Testis (tissue), 3 donors: ENCODE measurements around the gene ANO10. TPM values are rescaled to one million over a fixed set of nuclear protein-coding genes. Genes with fewer than 3 reads are reported as not detected.

Source experiments
- DNase-seq: peaks from one replicate; pipeline ENCODE4 v3.0.0-alpha.2; 2019
- H3K27ac ChIP-seq, 2 donors: fragments of 200-600 bp; sonication (generic); one replicate each; pipeline ENCODE4 v1.5.1; 2019
- H3K27me3 ChIP-seq: fragments of 200-600 bp; sonication (generic); one replicate; pipeline ENCODE4 v1.5.1; 2019
- H3K36me3 ChIP-seq: fragments of 200-600 bp; sonication (generic); one replicate; pipeline ENCODE4 v1.5.1; 2017; ENCODE audit warnings: low read depth; ENCODE audit errors: missing control alignments
- H3K4me1 ChIP-seq: fragments of 200-600 bp; sonication (generic); one replicate; pipeline ENCODE4 v1.5.1; 2019
- H3K4me3 ChIP-seq, 2 donors: fragments of 200-600 bp; sonication (generic); one replicate each; pipeline ENCODE4 v1.5.1; 2017 to 2019
- H3K9me3 ChIP-seq: fragments of 200-600 bp; sonication (generic); one replicate; pipeline ENCODE4 v1.5.1; 2017
- CTCF ChIP-seq, 3 experiments: fragments of 450-650 bp in 2 of 3; fragments of 200-600 bp in 1 of 3; sonication (generic) in 1 of 3; IDR thresholded peaks; one replicate each; pipeline ENCODE4 v1.5.1; 2016 to 2019; ENCODE audit warnings: antibody characterized with exemption in 3 of 3, mild to moderate bottlenecking in 2 of 3, moderate library complexity in 1 of 3
- POLR2A ChIP-seq: fragments of 450-650 bp; IDR thresholded peaks from one replicate; pipeline ENCODE4 v1.6.1; 2017; ENCODE audit warnings: antibody characterized with exemption, mild to moderate bottlenecking, moderate library complexity
- WGBS, 2 donors: methylation state at CpG; one replicate each; pipeline ENCODE4 v1.1.5; 2018; 5-methylcytosine and 5-hydroxymethylcytosine counted together
- intact Hi-C: fragments of 100-400 bp; cut with DNase I; formaldehyde crosslinking; loops from one replicate; pipeline ENCODE4 v1.15.1; 2023; ENCODE audit warnings: low total_unique reads
- polyA plus RNA-seq: library from polyadenylated mRNA; stranded (reverse); fragments of 350-450 nt; fragmentation: Illumina TruSeq; extraction: RNeasy Lipid Tissue Mini Kit (QIAGEN cat#74804); gene quantifications from one replicate; pipeline ENCODE4 v1.2.3, GENCODE V29; 2014; ENCODE audit warnings: low read depth, low replicate concordance; ENCODE audit not compliant: insufficient read depth
- total RNA-seq, 2 donors: library from RNA; depleted of rRNA; stranded (reverse); fragments of >200 nt; gene quantifications; one replicate each; pipeline ENCODE4 v1.2.3, GENCODE V29; 2016

Gene ANO10
- total and polyA plus RNA-seq, 3 donors from 2014 or later = 19.9 to 26.3 (median 25.0) TPM

- Histone ChIP-seq H3K9me3 (no peaks in the 10 kb centered on the region), H3K27ac (no peak overlapping the region), H3K4me3 (no peak overlapping the region), H3K4me1 (peaks cover 8% of the 10 kb centered on the region), H3K27me3 (no peaks in the 10 kb centered on the region), H3K36me3 (no peaks in the 10 kb centered on the region)
- intact Hi-C loops = no loop called here
- TF ChIP-seq CTCF (IDR thresholded peaks at IDR 0.05) = no peak
- DNase-seq = no peak
- 85 to 87% methylated on average over 5 of the region's 5 CpGs for WGBS, 2 donors
Observed at GRCh38 chr3:43512754-43513404, 108.9 kb downstream of the ANO10 start.

- no peak overlapping the region for H3K4me3 ChIP-seq
- 66 to 68% methylated on average over 4 of the region's 4 CpGs for WGBS, 2 donors
- intact Hi-C loops = no loop called here
- no peaks in the 10 kb centered on the region for H3K27me3 ChIP-seq
- H3K4me1 ChIP-seq = no peaks in the 10 kb centered on the region
- H3K9me3 ChIP-seq = no peaks in the 10 kb centered on the region
- H3K27ac ChIP-seq = no peak overlapping the region
- no peak for DNase-seq
- H3K36me3 ChIP-seq = no peaks in the 10 kb centered on the region
- TF ChIP-seq CTCF (IDR thresholded peaks at IDR 0.05) (no peak), POLR2A (no peak)
Observed at GRCh38 chr3:43506644-43507043, 115.2 kb downstream of the ANO10 start.

GRCh38 chr3:43505351-43505750 lies 116.5 kb downstream of the ANO10 start:
- intact Hi-C loops = no loop called here
- no peaks in the 10 kb centered on the region for H3K36me3 ChIP-seq
- no peaks in the 10 kb centered on the region for H3K9me3 ChIP-seq
- H3K4me3 ChIP-seq = no peak overlapping the region
- no peak for DNase-seq
- TF ChIP-seq POLR2A = no peak
- TF ChIP-seq CTCF (IDR thresholded peaks at IDR 0.05) = no peak
- no peaks in the 10 kb centered on the region for H3K4me1 ChIP-seq
- no peak overlapping the region for H3K27ac ChIP-seq
- 59 to 60% methylated on average over 3 of the region's 3 CpGs for WGBS, 2 donors
- H3K27me3 ChIP-seq = no peaks in the 10 kb centered on the region

GRCh38 chr3:43503067-43503728 lies 118.6 kb downstream of the ANO10 start:
- WGBS, 2 donors = 54 to 58% methylated on average over 2 of the region's 2 CpGs
- no peak for DNase-seq
- TF ChIP-seq POLR2A = no peak
- TF ChIP-seq CTCF (IDR thresholded peaks at IDR 0.05) = peak in 2 of 3 experiments; percentile 11 to 56
- no peaks in the 10 kb centered on the region for H3K4me1 ChIP-seq
- H3K4me3 ChIP-seq = no peak overlapping the region
- no peaks in the 10 kb centered on the region for H3K9me3 ChIP-seq
- H3K27me3 ChIP-seq = no peaks in the 10 kb centered on the region
- H3K27ac ChIP-seq = no peak overlapping the region
- H3K36me3 ChIP-seq = no peaks in the 10 kb centered on the region
- intact Hi-C loops = no loop called here

GRCh38 chr3:43499256-43499655 lies 122.6 kb downstream of the ANO10 start:
- Histone ChIP-seq H3K36me3 (no peaks in the 10 kb centered on the region), H3K27ac (no peak overlapping the region), H3K4me3 (no peak overlapping the region), H3K4me1 (no peaks in the 10 kb centered on the region), H3K27me3 (no peaks in the 10 kb centered on the region), H3K9me3 (no peaks in the 10 kb centered on the region)
- no peak for DNase-seq
- intact Hi-C loops = no loop called here
- 76 to 90% methylated on average over 1 of the region's 1 CpG for WGBS, 2 donors
- TF ChIP-seq POLR2A (no peak), CTCF (IDR thresholded peaks at IDR 0.05) (no peak)
